Spinal cord (tissue), 10 donors: ENCODE measurements around the gene BANK1. TPM values are rescaled to one million over a fixed set of nuclear protein-coding genes. Genes with fewer than 3 reads are reported as not detected.

Experiments
- DNase-seq, 6 donors: peaks; one replicate each; pipeline versions ENCODE4 v3.0.0 to v3.0.0-alpha.2; 2013 to 2015; ENCODE audit warnings: low spot score in 6 of 6, low read depth in 4 of 6
- H3K27ac ChIP-seq: one replicate; pipeline ENCODE4 v1.5.1; 2013; ENCODE audit warnings: low read depth, low read length, control low read depth
- H3K27me3 ChIP-seq: one replicate; pipeline ENCODE4 v1.6.1; 2013; ENCODE audit warnings: low read length; ENCODE audit not compliant: control insufficient read depth, insufficient read depth
- H3K36me3 ChIP-seq: one replicate; pipeline ENCODE4 v1.6.1; 2013; ENCODE audit warnings: low read length; ENCODE audit not compliant: control insufficient read depth, insufficient read depth
- H3K4me1 ChIP-seq: one replicate; pipeline ENCODE4 v1.6.1; 2013; ENCODE audit warnings: low read length; ENCODE audit not compliant: control insufficient read depth, insufficient read depth
- H3K4me3 ChIP-seq: one replicate; pipeline ENCODE4 v1.5.1; 2013; ENCODE audit warnings: low read depth, low read length, control low read depth
- H3K9me3 ChIP-seq: one replicate; pipeline ENCODE4 v1.6.1; 2013; ENCODE audit warnings: low read length; ENCODE audit not compliant: control insufficient read depth, insufficient read depth
- WGBS: methylation state at CpG from one replicate; pipeline ENCODE4 v1.1.5; 2013; ENCODE audit warnings: missing lambda C conversion rate; ENCODE audit not compliant: insufficient coverage; 5-methylcytosine and 5-hydroxymethylcytosine counted together
- polyA plus RNA-seq, 2 donors: library from polyadenylated mRNA; unstranded; fragments of 120-200 nt; gene quantifications; one replicate each; pipeline ENCODE4 v1.2.1, GENCODE V29; 2013; ENCODE audit not compliant: insufficient read length in 2 of 2
- total RNA-seq, 2 donors: library from RNA; depleted of rRNA in 1 of 2; stranded (reverse); fragments of 120-200 nt in 1 of 2; fragments of >200 nt in 1 of 2; gene quantifications; one replicate each; pipeline versions ENCODE4 v1.2.3 to v1.2.4, GENCODE V29; 2013 to 2014
- donor health status: healthy.

Gene BANK1
- total and polyA plus RNA-seq, 4 donors: 0.61 to 1.5 (median 1.2) TPM

GRCh38 chr4:101958547-101958946 lies 168.0 kb downstream of the BANK1 start:
- Histone ChIP-seq H3K36me3 (no peaks in the 10 kb centered on the region), H3K4me1 (no peaks in the 10 kb centered on the region), H3K27me3 (no peaks in the 10 kb centered on the region), H3K27ac (no peak overlapping the region), H3K9me3 (no peaks in the 10 kb centered on the region), H3K4me3 (no peak overlapping the region)
- no CpG with 5 or more reads among the region's 3 CpGs for WGBS
- peak in 2 of 6 donors; percentile 33 to 66 for DNase-seq

GRCh38 chr4:101960431-101960830 lies 169.9 kb downstream of the BANK1 start:
- WGBS: 94% methylated on average over 2 of the region's 4 CpGs
- Histone ChIP-seq H3K4me3 (no peak overlapping the region), H3K27me3 (no peaks in the 10 kb centered on the region), H3K36me3 (no peaks in the 10 kb centered on the region), H3K4me1 (no peaks in the 10 kb centered on the region), H3K27ac (no peak overlapping the region), H3K9me3 (no peaks in the 10 kb centered on the region)
- no peak for DNase-seq

- H3K9me3 ChIP-seq: no peaks in the 10 kb centered on the region
- WGBS: no CpG with 5 or more reads among the region's 1 CpG
- no peak for DNase-seq
Measured at GRCh38 chr4:101961144-101961543, 170.6 kb downstream of the BANK1 start.

GRCh38 chr4:101967697-101968346 lies 177.3 kb downstream of the BANK1 start:
- no peaks in the 10 kb centered on the region for H3K27me3 ChIP-seq
- no peak for DNase-seq
- H3K9me3 ChIP-seq: no peaks in the 10 kb centered on the region
- H3K36me3 ChIP-seq: no peaks in the 10 kb centered on the region
- H3K27ac ChIP-seq: no peak overlapping the region
- no peaks in the 10 kb centered on the region for H3K4me1 ChIP-seq
- no CpG with 5 or more reads among the region's 2 CpGs for WGBS
- no peak overlapping the region for H3K4me3 ChIP-seq

More at GRCh38 chr4:101961144-101961543, 170.6 kb downstream of the BANK1 start:
- Histone ChIP-seq H3K36me3 (no peaks in the 10 kb centered on the region), H3K4me1 (no peaks in the 10 kb centered on the region), H3K4me3 (no peak overlapping the region), H3K27me3 (no peaks in the 10 kb centered on the region), H3K27ac (no peak overlapping the region)

GRCh38 chr4:101968364-101968763 lies 177.8 kb downstream of the BANK1 start:
- H3K4me1 ChIP-seq: no peaks in the 10 kb centered on the region
- no peaks in the 10 kb centered on the region for H3K36me3 ChIP-seq
- DNase-seq: no peak
- no peaks in the 10 kb centered on the region for H3K9me3 ChIP-seq
- no peaks in the 10 kb centered on the region for H3K27me3 ChIP-seq
- no peak overlapping the region for H3K4me3 ChIP-seq
- no peak overlapping the region for H3K27ac ChIP-seq
- 89% methylated on average over 1 of the region's 2 CpGs for WGBS

- DNase-seq: no peak
- H3K27me3 ChIP-seq: no peaks in the 10 kb centered on the region
- H3K27ac ChIP-seq: no peak overlapping the region
- no peak overlapping the region for H3K4me3 ChIP-seq
- no peaks in the 10 kb centered on the region for H3K9me3 ChIP-seq
- no peaks in the 10 kb centered on the region for H3K4me1 ChIP-seq
- no peaks in the 10 kb centered on the region for H3K36me3 ChIP-seq
- WGBS: 90% methylated on average over 5 of the region's 6 CpGs
Measured at GRCh38 chr4:101969965-101970364, 179.4 kb downstream of the BANK1 start.

GRCh38 chr4:101970547-101971155 lies 180.1 kb downstream of the BANK1 start:
- Histone ChIP-seq H3K4me1 (no peaks in the 10 kb centered on the region), H3K36me3 (no peaks in the 10 kb centered on the region), H3K4me3 (no peak overlapping the region), H3K27me3 (no peaks in the 10 kb centered on the region), H3K9me3 (no peaks in the 10 kb centered on the region), H3K27ac (no peak overlapping the region)
- DNase-seq: no peak
- no CpG with 5 or more reads among the region's 6 CpGs for whole genome bisulfite sequencing

- no CpG with 5 or more reads among the region's 2 CpGs for WGBS
Measured at GRCh38 chr4:101972791-101973190, 182.3 kb downstream of the BANK1 start.

GRCh38 chr4:101973361-101973760 lies 182.8 kb downstream of the BANK1 start:
- H3K4me3 ChIP-seq: no peak overlapping the region
- H3K36me3 ChIP-seq: no peaks in the 10 kb centered on the region
- DNase-seq: no peak
- WGBS: no CpG with 5 or more reads among the region's 1 CpG
- no peaks in the 10 kb centered on the region for H3K9me3 ChIP-seq
- H3K27me3 ChIP-seq: no peaks in the 10 kb centered on the region
- no peak overlapping the region for H3K27ac ChIP-seq
- H3K4me1 ChIP-seq: no peaks in the 10 kb centered on the region

More at GRCh38 chr4:101972791-101973190, 182.3 kb downstream of the BANK1 start:
- Histone ChIP-seq H3K9me3 (no peaks in the 10 kb centered on the region), H3K36me3 (no peaks in the 10 kb centered on the region), H3K27me3 (no peaks in the 10 kb centered on the region), H3K4me1 (no peaks in the 10 kb centered on the region), H3K4me3 (no peak overlapping the region), H3K27ac (no peak overlapping the region)
- DNase-seq: no peak

GRCh38 chr4:101977076-101977475 lies 186.5 kb downstream of the BANK1 start:
- peak in 1 of 6 donors; percentile 68 for DNase-seq
- no peak overlapping the region for H3K27ac ChIP-seq
- H3K4me1 ChIP-seq: no peaks in the 10 kb centered on the region
- H3K9me3 ChIP-seq: no peaks in the 10 kb centered on the region
- H3K27me3 ChIP-seq: no peaks in the 10 kb centered on the region
- H3K36me3 ChIP-seq: no peaks in the 10 kb centered on the region
- WGBS: no CpG with 5 or more reads among the region's 2 CpGs
- no peak overlapping the region for H3K4me3 ChIP-seq
